Measurements from ENCODE around the gene ALDH3B1. TPM values are rescaled to one million over a fixed set of nuclear protein-coding genes. Genes with fewer than 3 reads are reported as not detected.

The ALDH3B1 gene
- total RNA-seq, 2 experiments from 2014 or later: 0.15 TPM; not detected in 1

- Mint-ChIP-seq H3K27ac (no peak overlapping the region), H3K9me3 (no peaks in the 10 kb centered on the region), H3K4me3 (no peak overlapping the region), H3K27me3 (no peaks in the 10 kb centered on the region), H3K4me1 (peaks cover 10% of the 10 kb centered on the region), H3K36me3 (ENCODE audit: low read depth) (no peaks in the 10 kb centered on the region)
- CTCF ChIA-PET: no interaction called here
- DNase-seq: no peak
- POLR2A ChIA-PET: no interaction called here
Observed at GRCh38 chr11:68012843-68013610, 2.9 kb downstream of the ALDH3B1 start.

DNA sequence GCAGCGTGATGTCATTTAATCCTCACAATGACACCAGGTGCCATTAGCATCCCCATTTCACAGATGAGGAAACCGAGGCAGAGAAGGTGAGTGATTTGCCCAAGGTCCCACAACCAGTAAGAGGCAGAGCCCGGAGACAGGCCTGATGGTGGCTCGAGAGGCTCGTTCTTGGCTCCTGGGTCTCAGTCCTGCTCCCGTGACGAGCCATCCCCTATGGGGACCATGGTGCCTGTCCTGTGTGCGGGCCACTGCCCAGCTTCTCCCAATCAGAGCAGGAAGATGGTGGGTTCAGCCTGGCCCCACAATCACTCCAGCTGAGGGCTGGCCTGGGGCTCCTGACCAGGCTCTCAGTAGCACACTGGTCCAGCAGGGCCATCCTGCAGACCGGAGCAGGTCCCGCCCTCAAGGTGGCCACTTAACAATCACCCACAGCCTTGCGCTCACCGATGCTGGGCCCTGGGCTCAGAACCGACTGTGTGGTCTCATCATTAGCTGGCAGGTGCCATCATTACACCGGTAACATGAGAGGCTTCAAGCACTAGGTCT is 3.6 kb downstream of the ALDH3B1 start:
- no peak overlapping the region for H3K4me3 Mint-ChIP-seq
- no peak for DNase-seq
- H3K27me3 Mint-ChIP-seq: no peaks in the 10 kb centered on the region
- H3K4me1 Mint-ChIP-seq: peaks cover 10% of the 10 kb centered on the region
- ChIA-PET POLR2A (no interaction called here), CTCF (no interaction called here)
- H3K9me3 Mint-ChIP-seq: no peaks in the 10 kb centered on the region
- H3K36me3 Mint-ChIP-seq (ENCODE audit: low read depth): no peaks in the 10 kb centered on the region
- peak overlapping the region; percentile 19 for H3K27ac Mint-ChIP-seq

DNA sequence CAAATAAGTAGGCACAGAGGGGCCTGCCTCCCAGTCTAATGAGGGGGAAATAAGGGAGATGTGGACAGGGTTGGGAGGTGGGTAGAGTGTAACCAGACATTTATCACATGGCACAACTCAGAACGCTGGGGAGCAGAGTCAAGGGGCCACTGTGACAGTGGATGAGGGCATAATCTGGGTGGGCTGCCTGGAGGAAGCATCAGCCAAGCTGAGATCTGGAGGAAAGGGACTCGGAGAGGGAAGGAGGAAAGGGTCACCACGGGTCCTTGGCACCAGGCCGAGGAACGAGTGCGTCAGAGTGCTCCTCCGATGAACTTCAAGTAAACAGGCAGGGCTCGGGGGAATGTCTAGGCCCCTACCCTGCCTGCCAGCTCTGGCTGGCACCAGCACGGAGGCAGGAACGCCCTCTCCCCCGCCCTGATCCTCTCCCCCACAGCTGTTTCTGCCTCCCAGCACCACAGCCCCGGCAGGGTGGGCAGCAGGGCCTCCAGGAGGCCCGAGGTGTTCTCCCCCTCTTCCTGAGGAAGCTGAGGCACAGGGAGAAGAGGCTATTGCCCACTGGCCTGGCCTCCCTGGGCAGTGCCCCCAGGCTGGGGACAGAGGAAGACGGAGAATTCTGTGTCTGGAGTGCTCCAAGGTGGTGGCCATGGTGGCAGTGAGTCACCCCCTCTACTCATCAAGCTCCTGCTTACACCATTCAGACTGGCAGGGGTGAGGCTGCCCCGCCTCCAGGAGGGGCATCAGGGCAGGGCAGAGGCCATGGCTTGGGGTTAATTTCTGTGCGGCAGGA is 4.2 kb downstream of the ALDH3B1 start:
- Mint-ChIP-seq H3K36me3 (ENCODE audit: low read depth) (no peaks in the 10 kb centered on the region), H3K9me3 (no peaks in the 10 kb centered on the region), H3K27ac (peak overlapping the region; percentile 19), H3K27me3 (no peaks in the 10 kb centered on the region), H3K4me3 (no peak overlapping the region), H3K4me1 (peaks cover 4% of the 10 kb centered on the region)
- POLR2A ChIA-PET: no interaction called here
- CTCF ChIA-PET: interaction anchor here (0.5 kb wide), 1 partner anchor 16 kb away, joined by 3 read pairs; the partner anchor contains the start of gene NDUFS8
- DNase-seq: no peak

DNA sequence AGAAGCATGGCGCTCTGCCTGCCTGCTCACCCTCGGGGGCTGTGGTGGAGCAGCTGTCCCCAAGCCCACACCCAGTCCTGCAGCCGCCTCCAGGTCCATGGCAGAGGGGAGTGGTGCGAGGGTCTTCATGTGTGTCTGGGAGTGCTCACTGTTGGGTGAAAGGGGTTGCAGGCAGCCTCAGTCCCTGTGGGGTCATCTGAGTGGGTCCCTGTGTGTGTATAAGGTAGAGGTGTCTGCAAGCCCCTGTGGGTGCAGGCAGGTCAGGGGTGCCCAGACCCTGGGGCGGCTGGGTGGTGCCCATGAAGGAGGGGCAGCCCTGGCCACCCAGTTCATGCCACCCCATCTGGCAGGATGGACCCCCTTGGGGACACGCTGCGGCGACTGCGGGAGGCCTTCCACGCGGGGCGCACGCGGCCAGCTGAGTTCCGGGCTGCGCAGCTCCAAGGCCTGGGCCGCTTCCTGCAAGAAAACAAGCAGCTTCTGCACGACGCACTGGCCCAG is 4.9 kb downstream of the ALDH3B1 start:
- no peak overlapping the region for H3K4me3 Mint-ChIP-seq
- H3K4me1 Mint-ChIP-seq: no peaks in the 10 kb centered on the region
- ChIA-PET CTCF (interaction anchor here (0.6 kb wide), 1 partner anchor 151 kb away, joined by 3 read pairs; no protein-coding TSS in a partner anchor), POLR2A (no interaction called here)
- DNase-seq: no peak
- no peak overlapping the region for H3K27ac Mint-ChIP-seq
- no peaks in the 10 kb centered on the region for H3K27me3 Mint-ChIP-seq
- no peaks in the 10 kb centered on the region for H3K36me3 Mint-ChIP-seq (ENCODE audit: low read depth)
- no peaks in the 10 kb centered on the region for H3K9me3 Mint-ChIP-seq

GRCh38 chr11:68015467-68015866 is 5.3 kb downstream of the ALDH3B1 start:
- Mint-ChIP-seq H3K4me3 (no peak overlapping the region), H3K9me3 (no peaks in the 10 kb centered on the region), H3K4me1 (no peaks in the 10 kb centered on the region), H3K36me3 (ENCODE audit: low read depth) (no peaks in the 10 kb centered on the region), H3K27me3 (no peaks in the 10 kb centered on the region), H3K27ac (no peak overlapping the region)
- POLR2A ChIA-PET: no interaction called here
- DNase-seq: no peak
- CTCF ChIA-PET: interaction anchor here (0.6 kb wide), 1 partner anchor 150 kb away, joined by 3 read pairs; no protein-coding TSS in a partner anchor

DNA sequence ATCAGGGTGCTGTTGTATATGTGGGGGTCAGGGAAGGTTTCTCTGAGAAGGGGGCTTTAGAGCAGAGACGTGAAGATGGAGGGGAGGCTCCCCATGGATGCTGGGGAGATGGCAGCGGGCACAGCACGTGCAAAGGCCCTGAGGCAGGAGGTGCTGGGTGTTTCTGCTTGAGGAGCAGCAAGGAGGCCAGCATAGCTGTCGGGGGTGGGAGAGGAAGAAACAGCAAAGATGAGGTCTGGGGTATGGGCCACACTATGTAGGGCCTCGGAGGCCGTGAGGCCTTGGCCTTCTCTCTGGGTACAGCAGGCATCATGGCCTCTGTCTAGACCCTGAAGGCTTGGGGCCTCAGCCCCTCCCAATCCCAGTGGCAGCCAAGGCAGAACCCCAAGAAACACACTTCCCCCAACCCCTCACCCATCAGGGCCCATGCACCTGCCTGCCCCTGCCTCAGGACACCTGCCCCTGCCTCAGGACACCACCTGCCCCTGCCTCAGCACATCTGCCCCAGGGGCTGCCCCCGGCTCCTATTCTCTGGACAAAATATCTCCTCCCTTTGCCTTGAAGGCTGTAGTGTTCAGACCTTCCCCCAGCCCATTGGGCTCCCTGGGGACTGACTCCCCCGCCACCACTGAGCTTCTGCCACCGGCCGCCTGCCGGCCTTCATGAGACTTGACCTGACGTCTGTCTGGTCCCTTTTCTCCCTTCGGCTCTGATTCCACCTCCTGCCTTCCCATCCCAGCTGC is 6.2 kb downstream of the ALDH3B1 start:
- Mint-ChIP-seq H3K27ac (no peak overlapping the region), H3K4me3 (no peak overlapping the region), H3K9me3 (no peaks in the 10 kb centered on the region), H3K36me3 (ENCODE audit: low read depth) (no peaks in the 10 kb centered on the region), H3K4me1 (no peaks in the 10 kb centered on the region), H3K27me3 (no peaks in the 10 kb centered on the region)
- no peak for DNase-seq
- ChIA-PET POLR2A (no interaction called here), CTCF (no interaction called here)

GRCh38 chr11:68016904-68017817 is 7.0 kb downstream of the ALDH3B1 start:
- no peak for DNase-seq
- H3K27me3 Mint-ChIP-seq: no peaks in the 10 kb centered on the region
- no peaks in the 10 kb centered on the region for H3K36me3 Mint-ChIP-seq (ENCODE audit: low read depth)
- ChIA-PET POLR2A (no interaction called here), CTCF (no interaction called here)
- H3K9me3 Mint-ChIP-seq: no peaks in the 10 kb centered on the region
- H3K27ac Mint-ChIP-seq: no peak overlapping the region
- H3K4me1 Mint-ChIP-seq: no peaks in the 10 kb centered on the region
- H3K4me3 Mint-ChIP-seq: no peak overlapping the region

DNA sequence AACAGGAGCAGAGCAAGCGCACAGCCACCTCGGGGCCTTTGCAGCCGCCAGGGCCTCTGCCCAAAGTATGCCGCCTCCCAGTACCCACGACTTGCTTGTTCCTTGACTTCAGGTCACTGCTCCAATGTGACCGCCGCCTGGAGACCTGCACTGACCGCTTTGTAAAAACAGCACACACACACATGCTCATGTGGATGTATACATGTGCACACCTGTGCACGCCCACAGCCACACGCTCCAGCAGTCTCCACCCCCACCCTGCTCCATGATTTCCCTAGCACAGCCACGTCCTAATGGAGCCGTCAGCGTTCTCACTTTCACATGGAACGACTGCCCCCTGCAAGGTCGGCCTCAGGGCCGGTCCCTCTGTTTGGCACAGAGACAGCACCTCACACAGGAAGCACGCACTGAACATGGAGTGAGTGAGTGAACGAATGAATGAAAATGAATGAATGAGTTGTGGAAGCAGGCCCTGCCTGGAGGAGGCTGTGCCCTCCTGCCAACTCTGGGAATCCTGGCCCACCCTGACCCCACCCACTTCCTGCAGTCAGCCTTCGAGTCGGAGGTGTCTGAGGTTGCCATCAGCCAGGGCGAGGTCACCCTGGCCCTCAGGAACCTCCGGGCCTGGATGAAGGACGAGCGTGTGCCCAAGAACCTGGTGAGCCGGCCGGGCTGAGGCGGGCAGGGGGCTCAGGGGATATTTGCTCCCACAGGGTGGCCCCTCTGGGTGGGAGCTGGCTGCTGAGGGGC is 8.0 kb downstream of the ALDH3B1 start:
- no peaks in the 10 kb centered on the region for H3K4me1 Mint-ChIP-seq
- no peak overlapping the region for H3K4me3 Mint-ChIP-seq
- H3K9me3 Mint-ChIP-seq: no peaks in the 10 kb centered on the region
- no peak for DNase-seq
- ChIA-PET POLR2A (no interaction called here), CTCF (no interaction called here)
- no peak overlapping the region for H3K27ac Mint-ChIP-seq
- H3K36me3 Mint-ChIP-seq (ENCODE audit: low read depth): no peaks in the 10 kb centered on the region
- H3K27me3 Mint-ChIP-seq: no peaks in the 10 kb centered on the region

GRCh38 chr11:68018730-68019190 is 8.6 kb downstream of the ALDH3B1 start:
- POLR2A ChIA-PET: no interaction called here
- no peaks in the 10 kb centered on the region for H3K4me1 Mint-ChIP-seq
- CTCF ChIA-PET: interaction anchor here (1.4 kb wide), 1 partner anchor 21 kb away, joined by 3 read pairs; the partner anchor contains the start of gene TCIRG1
- no peaks in the 10 kb centered on the region for H3K27me3 Mint-ChIP-seq
- no peak for DNase-seq
- no peak overlapping the region for H3K4me3 Mint-ChIP-seq
- H3K36me3 Mint-ChIP-seq (ENCODE audit: low read depth): no peaks in the 10 kb centered on the region
- H3K27ac Mint-ChIP-seq: no peak overlapping the region
- H3K9me3 Mint-ChIP-seq: no peaks in the 10 kb centered on the region

GRCh38 chr11:68019486-68019885 is 9.4 kb downstream of the ALDH3B1 start:
- Mint-ChIP-seq H3K4me3 (no peak overlapping the region), H3K27me3 (no peaks in the 10 kb centered on the region), H3K9me3 (no peaks in the 10 kb centered on the region), H3K4me1 (no peaks in the 10 kb centered on the region), H3K27ac (no peak overlapping the region), H3K36me3 (ENCODE audit: low read depth) (no peaks in the 10 kb centered on the region)
- CTCF ChIA-PET: interaction anchor here (1.4 kb wide), 1 partner anchor 20 kb away, joined by 3 read pairs; the partner anchor contains the start of gene TCIRG1
- DNase-seq: no peak
- POLR2A ChIA-PET: no interaction called here

- Mint-ChIP-seq H3K27me3 (no peaks in the 10 kb centered on the region), H3K4me1 (no peaks in the 10 kb centered on the region), H3K27ac (no peak overlapping the region), H3K36me3 (ENCODE audit: low read depth) (no peaks in the 10 kb centered on the region), H3K4me3 (no peak overlapping the region), H3K9me3 (no peaks in the 10 kb centered on the region)
- no peak for DNase-seq
- ChIA-PET POLR2A (no interaction called here), CTCF (no interaction called here)
Observed at GRCh38 chr11:68020575-68020974, 10.4 kb downstream of the ALDH3B1 start.

All from activated CD4-positive, alpha-beta T cell treated with anti-CD3 and anti-CD28 coated beads, Interleukin-2, amount 10 ng/mL, durations not matched to agents 7 days and 5 days (primary cell).